HCT116 (cell line): ENCODE results near the gene IPO13. TPM values are rescaled to one million over a fixed set of nuclear protein-coding genes. Genes with fewer than 3 reads are reported as not detected.

Source experiments
- ATAC-seq: fragments of 200-7000 bp; cut with Tn5 transposase; 2 replicates; pipeline ENCODE4 v1.9.1; 2020; ENCODE audit warnings: mild to moderate bottlenecking, moderate library complexity
- BruUV-seq: library from RNA; stranded (reverse); fragments of 400-500 nt; replicated peaks from 2 replicates; lab custom pipeline; 2021; lab: Mats Ljungman, UMichigan
- CTCF ChIA-PET: fragments of 300-600 bp; sonication (Branson Sonifier 250); formaldehyde crosslinking; loops from one replicate; lab custom pipeline; 2021; ENCODE audit warnings: antibody characterized with exemption; lab: Charles Lee
- POLR2A ChIA-PET: fragments of 300-600, 350-600 bp; sonication (Branson Sonifier 250); formaldehyde crosslinking; loops from one replicate; lab custom pipeline; 2021; ENCODE audit warnings: antibody characterized with exemption; lab: Charles Lee
- RAD21 ChIA-PET, 2 experiments: fragments of 300-600 bp; sonication (Branson Sonifier 250); formaldehyde crosslinking; loops; one replicate each; lab custom pipeline; 2023; ENCODE audit warnings: low total read pairs in 2 of 2; ENCODE audit not compliant: uncharacterized antibody in 2 of 2, unreplicated experiment in 2 of 2, low non-redundant PET in 1 of 2; lab: Charles Lee
- DNase-seq: peaks from one replicate; pipeline ENCODE4 v3.0.0-alpha.2; 2010; ENCODE audit warnings: low read depth, low spot score
- H2AFZ ChIP-seq: fragments of 200-600 bp; shearing (Covaris generic), sonication (generic); 2 replicates; pipeline ENCODE4 v1.6.1; 2017; ENCODE audit warnings: low read depth, mixed run types, mixed read lengths, antibody characterized with exemption, low read length; ENCODE audit not compliant: poor library complexity, severe bottlenecking
- H3K27ac ChIP-seq: 2 replicates; pipeline ENCODE4 v1.5.1; 2012; ENCODE audit warnings: low read depth, low read length
- H3K27me3 ChIP-seq: fragments of 200-600 bp; sonication (generic); 2 replicates; pipeline ENCODE4 v1.6.1; 2016; ENCODE audit warnings: mixed run types, low read length, mixed read lengths; ENCODE audit not compliant: insufficient read depth
- H3K36me3 ChIP-seq, 2 experiments: fragments of 200-500 bp in 1 of 2; fragments of 200-600 bp in 1 of 2; sonication (Bioruptor generic) in 1 of 2; sonication (generic) in 1 of 2; 2 replicates each; pipeline versions ENCODE4 v1.5.1 to v1.6.1; 2014 to 2016; ENCODE audit warnings: low read length in 2 of 2, inconsistent platforms in 1 of 2, mixed read lengths in 1 of 2, mixed run types in 1 of 2; ENCODE audit not compliant: insufficient read depth in 2 of 2, control insufficient read depth in 1 of 2
- H3K4me1 ChIP-seq, 2 experiments: fragments of 200-600 bp in 1 of 2; sonication (generic) in 1 of 2; 2 replicates each; pipeline versions ENCODE4 v1.5.1 to v1.6.1; 2012 to 2017; ENCODE audit warnings: low read length in 2 of 2, inconsistent platforms in 1 of 2, mild to moderate bottlenecking in 1 of 2, mixed read lengths in 1 of 2, mixed run types in 1 of 2, moderate library complexity in 1 of 2; ENCODE audit not compliant: insufficient read depth in 2 of 2, control insufficient read depth in 1 of 2
- H3K4me2 ChIP-seq: fragments of 200-600 bp; sonication (generic); 2 replicates; pipeline ENCODE4 v1.6.1; 2017; ENCODE audit warnings: mixed run types, low read length, mixed read lengths
- H3K4me3 ChIP-seq, 2 experiments: fragments of 200-600 bp in 1 of 2; sonication (generic) in 1 of 2; replicated peaks in 1 of 2; 2 replicates each; pipeline ENCODE4 v1.5.1; 2011 to 2016; ENCODE audit warnings: low read length in 2 of 2, control low read depth in 1 of 2, low read depth in 1 of 2, mild to moderate bottlenecking in 1 of 2, mixed read lengths in 1 of 2, mixed run types in 1 of 2
- H3K79me2 ChIP-seq: fragments of 200-600 bp; sonication (generic); 2 replicates; pipeline ENCODE4 v1.6.1; 2017; ENCODE audit warnings: mild to moderate bottlenecking, mixed run types, low read length, moderate library complexity, mixed read lengths; ENCODE audit not compliant: insufficient read depth
- H3K9ac ChIP-seq: fragments of 200-600 bp; sonication (generic); 2 replicates; pipeline ENCODE4 v1.6.1; 2016; ENCODE audit warnings: low read length, mixed read lengths
- H3K9me2 ChIP-seq: fragments of 200-600 bp; sonication (generic), shearing (Covaris generic); 2 replicates; pipeline ENCODE4 v1.6.1; 2017; ENCODE audit warnings: mixed run types, mild to moderate bottlenecking, moderate library complexity; ENCODE audit not compliant: insufficient read depth
- H3K9me3 ChIP-seq, 2 experiments: fragments of 200-500 bp in 1 of 2; fragments of 200-600 bp in 1 of 2; sonication (Bioruptor generic) in 1 of 2; sonication (generic) in 1 of 2; 2 replicates each; pipeline ENCODE4 v1.6.1; 2014 to 2017; ENCODE audit warnings: low read length in 2 of 2, mixed read lengths in 2 of 2, inconsistent platforms in 1 of 2, low read depth in 1 of 2, mild to moderate bottlenecking in 1 of 2, mixed run types in 1 of 2, moderate library complexity in 1 of 2; ENCODE audit not compliant: control insufficient read depth in 1 of 2, insufficient read depth in 1 of 2
- H4K20me1 ChIP-seq: fragments of 200-600 bp; sonication (generic), shearing (Covaris generic); 2 replicates; pipeline ENCODE4 v1.6.1; 2017; ENCODE audit warnings: mixed run types, mild to moderate bottlenecking, moderate library complexity; ENCODE audit not compliant: insufficient read depth
- ATF3 ChIP-seq: IDR thresholded peaks from 2 replicates; pipeline ENCODE4 v1.6.1; 2012
- CBX3 ChIP-seq: IDR thresholded peaks from 2 replicates; pipeline ENCODE4 v1.6.1; 2012; ENCODE audit warnings: low read depth
- CEBPB ChIP-seq: IDR thresholded peaks from 2 replicates; pipeline ENCODE4 v1.6.1; 2012; ENCODE audit warnings: low read depth
- EGR1 ChIP-seq: IDR thresholded peaks from 2 replicates; pipeline ENCODE4 v1.6.1; 2012; ENCODE audit warnings: low read depth
- ELF1 ChIP-seq: IDR thresholded peaks from 2 replicates; pipeline ENCODE4 v1.6.1; 2012; ENCODE audit warnings: low read depth, borderline replicate concordance
- EZH2 ChIP-seq: fragments of 200-600 bp; sonication (generic); IDR thresholded peaks from 2 replicates; pipeline ENCODE4 v1.6.1; 2017; ENCODE audit warnings: antibody characterized with exemption, mixed run types
- EZH2phosphoT487 ChIP-seq: fragments of 200-600 bp; IDR thresholded peaks from 2 replicates; pipeline ENCODE4 v1.6.1; 2018; ENCODE audit warnings: antibody characterized with exemption, borderline replicate concordance
- JUND ChIP-seq: IDR thresholded peaks from 2 replicates; pipeline ENCODE4 v1.6.1; 2012
- POLR2A ChIP-seq: IDR thresholded peaks from 2 replicates; pipeline ENCODE4 v1.7.0; 2011; ENCODE audit warnings: borderline replicate concordance; ENCODE audit not compliant: insufficient read depth, insufficient read length; ENCODE audit errors: extremely low read depth
- RAD21 ChIP-seq: IDR thresholded peaks from 2 replicates; pipeline ENCODE4 v1.6.1; 2012; ENCODE audit warnings: low read depth, mild to moderate bottlenecking
- REST ChIP-seq: IDR thresholded peaks from 2 replicates; pipeline ENCODE4 v1.6.1; 2012; ENCODE audit warnings: low read depth
- SIN3A ChIP-seq: IDR thresholded peaks from 2 replicates; pipeline ENCODE4 v1.6.1; 2012; ENCODE audit warnings: low read depth
- SP1 ChIP-seq: IDR thresholded peaks from 2 replicates; pipeline ENCODE4 v1.6.1; 2012; ENCODE audit warnings: low read depth
- SRF ChIP-seq: IDR thresholded peaks from 2 replicates; pipeline ENCODE4 v1.6.1; 2012; ENCODE audit warnings: low read depth
- TCF7L2 ChIP-seq: IDR thresholded peaks from 2 replicates; pipeline ENCODE4 v1.7.0; 2011; ENCODE audit warnings: borderline replicate concordance, inconsistent platforms; ENCODE audit not compliant: insufficient read depth, insufficient read length; ENCODE audit errors: extremely low read depth
- YY1 ChIP-seq: IDR thresholded peaks from 2 replicates; pipeline ENCODE4 v1.6.1; 2011; ENCODE audit warnings: low read length, low read depth, moderate library complexity, mild to moderate bottlenecking; ENCODE audit not compliant: insufficient replicate concordance; ENCODE audit errors: extremely low read depth
- ZBTB33 ChIP-seq: IDR thresholded peaks from 2 replicates; pipeline ENCODE4 v1.6.1; 2011; ENCODE audit warnings: mild to moderate bottlenecking, low read length, moderate library complexity; ENCODE audit not compliant: insufficient replicate concordance; ENCODE audit errors: extremely low read depth
- ZFX ChIP-seq: fragments of 450-650 bp; IDR thresholded peaks from 2 replicates; pipeline ENCODE4 v1.6.1; 2017
- ZNF274 ChIP-seq: fragments of 200-500 bp; sonication (Bioruptor generic); IDR thresholded peaks from 2 replicates; pipeline ENCODE4 v1.6.1; 2014; ENCODE audit warnings: mild to moderate bottlenecking, low read depth, low read length, inconsistent platforms
- intact Hi-C: fragments of 100-400 bp; cut with micrococcal nuclease; formaldehyde crosslinking; loops from 2 replicates; pipeline ENCODE4 v1.10.0; 2022
- total RNA-seq: library from RNA; stranded (reverse); gene quantifications from one replicate; pipeline ENCODE4 v1.2.1, GENCODE V29; 2021; ENCODE audit not compliant: unreplicated experiment

The IPO13 gene
- total RNA-seq, 1 experiment from 2014 or later = 18.7 TPM

- H3K79me2 ChIP-seq = no peaks in the 10 kb centered on the region
- no peaks in the 10 kb centered on the region for H4K20me1 ChIP-seq
- no TSS peak for BruUV-seq
- no peaks in the 10 kb centered on the region for H3K9me3 ChIP-seq
- H3K9ac ChIP-seq = no peak overlapping the region
- intact Hi-C loops = no loop called here
- RAD21 ChIA-PET = no interaction called here
- CTCF ChIA-PET = no interaction called here
- H3K9me2 ChIP-seq = no peaks in the 10 kb centered on the region
- ATAC-seq (no peak), DNase-seq (no peak)
- no peak overlapping the region for H3K27ac ChIP-seq
- H3K4me1 ChIP-seq = peaks cover 5 to 16% of the 10 kb centered on the region in 2 experiments; a peak in 3 of 4 replicates
- H3K27me3 ChIP-seq = no peaks in the 10 kb centered on the region
- no peak overlapping the region for H2AFZ ChIP-seq
- POLR2A ChIA-PET = no interaction called here
- no peak overlapping the region for H3K4me3 ChIP-seq
- no peaks in the 10 kb centered on the region for H3K36me3 ChIP-seq
- no peak overlapping the region for H3K4me2 ChIP-seq
- no peak for TF ChIP-seq ZBTB33
- no peak for TF ChIP-seq SP1
- no peak for TF ChIP-seq EZH2
- no peak for TF ChIP-seq ZFX
- TF ChIP-seq RAD21 = no peak
- no peak for TF ChIP-seq SIN3A
- no peak for TF ChIP-seq CBX3
- TF ChIP-seq TCF7L2 = no peak
- no peak for TF ChIP-seq SRF
- no peak for TF ChIP-seq EGR1
- no peak for TF ChIP-seq ATF3
- TF ChIP-seq JUND = no peak
- no peak for TF ChIP-seq POLR2A
- no peak for TF ChIP-seq REST
- TF ChIP-seq ELF1 = no peak
- no peak for TF ChIP-seq EZH2phosphoT487
- no peak for TF ChIP-seq YY1
- no peak for TF ChIP-seq CEBPB
- no peak for TF ChIP-seq ZNF274
- TF ChIP-seq, all 23 proteins: peak for 0
These were observed 50.7 kb downstream of the IPO13 start for GRCh38 chr1:43997295-43997999.
